ENCODE measurements around the gene BFSP1.

Gene BFSP1

DNA sequence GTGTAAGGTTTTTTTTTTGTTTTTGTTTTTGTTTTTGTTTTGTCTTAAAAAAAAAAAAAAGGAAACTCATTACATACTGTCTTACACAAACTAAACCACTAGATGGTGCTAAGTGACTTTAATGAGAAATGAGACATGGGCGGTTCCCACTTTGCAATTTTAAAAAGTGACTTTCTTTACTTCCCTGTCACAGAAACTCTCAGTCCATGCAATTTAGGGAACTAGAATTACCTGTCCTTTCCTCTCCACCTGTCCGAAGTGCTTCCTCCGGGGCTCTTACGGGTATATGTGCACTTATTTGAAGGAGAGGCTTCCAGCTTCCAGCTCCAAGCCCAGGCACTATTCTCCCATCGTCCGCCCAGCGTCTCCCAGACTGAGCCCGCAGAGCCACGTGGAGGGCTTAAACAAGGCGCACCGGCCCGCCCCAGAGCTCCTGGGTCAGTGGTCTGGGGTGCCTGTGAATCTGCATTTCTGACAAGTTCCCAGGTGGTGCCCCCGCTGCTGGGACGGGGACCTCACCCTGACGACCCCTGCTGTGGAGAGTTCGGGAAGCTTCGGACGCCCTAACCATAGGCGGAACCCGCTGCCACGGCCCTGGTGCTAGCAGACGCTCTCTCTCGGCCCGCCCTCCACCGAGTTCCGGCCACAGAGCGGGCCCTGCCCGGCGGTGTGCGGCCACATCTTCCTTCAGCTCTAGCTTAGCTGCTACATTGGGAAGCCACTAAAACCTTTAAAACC is 26.1 kb downstream of the BFSP1 start:
- DNase-seq (ENCODE audit: low read depth): peak; percentile 71
- TF ChIP-seq, protein P1, sequence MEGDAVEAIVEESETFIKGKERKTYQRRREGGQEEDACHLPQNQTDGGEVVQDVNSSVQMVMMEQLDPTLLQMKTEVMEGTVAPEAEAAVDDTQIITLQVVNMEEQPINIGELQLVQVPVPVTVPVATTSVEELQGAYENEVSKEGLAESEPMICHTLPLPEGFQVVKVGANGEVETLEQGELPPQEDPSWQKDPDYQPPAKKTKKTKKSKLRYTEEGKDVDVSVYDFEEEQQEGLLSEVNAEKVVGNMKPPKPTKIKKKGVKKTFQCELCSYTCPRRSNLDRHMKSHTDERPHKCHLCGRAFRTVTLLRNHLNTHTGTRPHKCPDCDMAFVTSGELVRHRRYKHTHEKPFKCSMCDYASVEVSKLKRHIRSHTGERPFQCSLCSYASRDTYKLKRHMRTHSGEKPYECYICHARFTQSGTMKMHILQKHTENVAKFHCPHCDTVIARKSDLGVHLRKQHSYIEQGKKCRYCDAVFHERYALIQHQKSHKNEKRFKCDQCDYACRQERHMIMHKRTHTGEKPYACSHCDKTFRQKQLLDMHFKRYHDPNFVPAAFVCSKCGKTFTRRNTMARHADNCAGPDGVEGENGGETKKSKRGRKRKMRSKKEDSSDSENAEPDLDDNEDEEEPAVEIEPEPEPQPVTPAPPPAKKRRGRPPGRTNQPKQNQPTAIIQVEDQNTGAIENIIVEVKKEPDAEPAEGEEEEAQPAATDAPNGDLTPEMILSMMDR (IDR thresholded peaks at IDR 0.05; ENCODE audit: low read length, missing control alignments): peak; percentile 54
- H3K4me3 ChIP-seq (replicated peaks; ENCODE audit: low read depth, low read length): peak overlapping the region; percentile 47

DNA sequence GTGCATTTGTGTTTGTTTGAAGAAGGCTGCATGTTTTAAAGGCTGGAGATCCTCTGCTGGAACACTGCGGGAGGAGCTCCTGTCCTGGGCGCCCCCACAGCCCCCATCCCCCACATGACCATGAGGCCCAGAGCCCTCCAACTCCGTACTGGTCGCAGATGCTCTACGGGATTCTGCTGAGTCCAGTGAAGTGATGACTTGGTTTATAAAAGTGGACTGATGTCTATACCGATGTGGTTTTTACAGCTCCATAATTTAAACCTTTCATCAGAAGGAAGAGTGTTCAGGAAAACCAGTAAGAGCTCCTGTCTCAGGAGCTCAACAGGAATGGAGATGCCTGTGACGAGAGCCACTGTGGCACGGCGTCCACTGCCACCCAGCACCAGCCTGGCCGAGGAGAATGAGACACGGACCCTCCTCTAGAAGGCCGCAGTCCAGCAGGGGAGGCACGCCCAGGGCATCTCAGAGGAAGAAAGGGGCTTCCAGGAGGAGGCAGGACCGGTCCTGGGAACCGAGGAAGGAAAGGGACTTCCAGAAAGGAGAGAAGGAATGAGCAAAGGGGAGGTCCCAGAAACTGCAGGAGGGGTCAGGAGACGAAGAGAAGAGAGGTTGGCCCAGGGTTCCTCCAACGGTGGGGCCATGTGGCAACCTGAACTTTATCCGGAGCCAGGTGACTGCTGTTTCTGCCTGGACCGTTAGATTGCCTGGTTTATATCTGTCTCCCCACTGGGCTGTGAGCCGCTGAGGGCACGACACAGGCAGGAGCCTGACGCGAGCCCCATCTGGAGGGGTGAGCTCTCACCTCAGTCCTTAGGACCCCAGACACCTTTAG is 26.9 kb downstream of the BFSP1 start:
- H3K4me3 ChIP-seq (replicated peaks; ENCODE audit: low read depth, low read length): peak overlapping the region; percentile 47
- no peak for DNase-seq (ENCODE audit: low read depth)
- TF ChIP-seq, protein P1 (IDR thresholded peaks at IDR 0.05; ENCODE audit: low read length, missing control alignments): no peak

DNA sequence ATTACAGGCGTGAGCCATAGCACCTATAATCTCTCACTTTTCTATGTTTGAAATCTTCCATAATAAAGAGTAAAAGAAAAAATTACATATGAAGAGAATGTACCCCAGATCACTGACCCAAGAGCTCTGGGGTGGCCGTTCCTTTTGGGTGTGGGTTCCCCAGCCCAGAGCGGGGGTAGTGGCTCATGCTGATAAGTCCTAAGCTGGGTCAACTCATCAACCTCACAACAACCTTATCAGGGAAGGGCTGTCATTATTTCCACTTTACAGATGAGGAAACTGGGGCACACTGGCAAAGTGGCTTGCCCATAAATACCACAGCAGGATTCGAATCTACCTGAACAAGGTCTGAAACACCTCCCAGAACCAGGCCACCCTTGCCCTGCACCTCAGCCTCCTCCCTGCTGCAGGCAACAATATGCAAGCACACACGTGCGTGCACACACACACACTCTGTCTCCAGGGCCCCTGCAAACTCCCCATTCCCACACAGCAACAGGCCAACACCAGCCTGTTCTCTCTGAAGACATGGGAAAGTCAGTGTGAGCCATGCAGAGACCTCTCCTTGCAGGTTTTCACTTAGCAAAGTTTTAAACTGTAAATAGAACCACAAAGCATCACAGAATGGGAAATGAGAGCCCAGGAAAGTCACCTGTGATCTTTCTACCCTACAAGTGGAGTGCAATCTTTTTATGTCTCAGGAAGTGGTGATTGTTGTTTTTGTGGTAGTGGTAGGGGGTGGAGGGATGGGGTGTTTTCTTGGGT is 27.7 kb downstream of the BFSP1 start:
- no peak overlapping the region for H3K4me3 ChIP-seq (replicated peaks; ENCODE audit: low read depth, low read length)
- TF ChIP-seq, protein P1 (IDR thresholded peaks at IDR 0.05; ENCODE audit: low read length, missing control alignments): no peak
- DNase-seq (ENCODE audit: low read depth): no peak

DNA sequence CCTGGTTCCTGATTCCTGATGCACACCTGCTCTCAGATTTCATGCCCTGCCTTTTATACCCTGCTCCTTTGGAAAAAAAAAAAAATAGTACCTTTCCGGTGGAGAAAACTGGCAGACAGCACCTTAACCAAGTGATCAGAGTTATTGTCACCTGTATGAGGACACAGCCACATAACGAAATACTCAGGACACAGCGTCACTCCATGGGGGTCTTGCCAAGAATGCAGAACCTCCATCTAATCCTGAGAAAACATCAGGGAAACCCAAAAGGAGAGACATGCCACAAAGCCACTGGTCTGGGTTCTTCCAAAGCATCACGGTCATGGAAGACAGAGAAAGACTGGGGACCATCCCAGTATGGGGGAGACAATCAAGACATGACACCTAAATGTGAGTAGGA is 29.1 kb downstream of the BFSP1 start:
- no peak overlapping the region for H3K4me3 ChIP-seq (replicated peaks; ENCODE audit: low read depth, low read length)
- no peak for DNase-seq (ENCODE audit: low read depth)
- TF ChIP-seq, protein P1 (IDR thresholded peaks at IDR 0.05; ENCODE audit: low read length, missing control alignments): no peak

DNA sequence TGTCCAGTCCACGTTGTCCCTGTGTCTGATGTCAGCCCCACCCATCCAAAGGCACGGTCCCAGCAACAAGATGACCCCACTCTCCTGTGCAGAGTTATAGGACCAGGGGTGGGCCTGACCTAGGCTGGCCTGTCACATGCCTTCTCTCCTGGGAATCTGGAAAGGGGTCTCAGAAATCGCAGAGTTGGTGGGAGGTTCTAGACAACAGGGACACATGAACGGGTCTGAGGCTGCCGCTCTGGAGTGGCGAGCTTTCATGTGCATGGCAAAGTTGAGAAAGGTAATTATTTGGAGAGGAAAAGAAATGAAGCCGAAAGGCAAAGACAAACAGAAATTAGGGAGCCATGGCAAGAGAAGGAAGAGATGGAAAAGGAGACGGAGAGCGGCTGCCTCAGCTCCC is 29.5 kb downstream of the BFSP1 start:
- TF ChIP-seq, protein P1 (IDR thresholded peaks at IDR 0.05; ENCODE audit: low read length, missing control alignments): no peak

DNA sequence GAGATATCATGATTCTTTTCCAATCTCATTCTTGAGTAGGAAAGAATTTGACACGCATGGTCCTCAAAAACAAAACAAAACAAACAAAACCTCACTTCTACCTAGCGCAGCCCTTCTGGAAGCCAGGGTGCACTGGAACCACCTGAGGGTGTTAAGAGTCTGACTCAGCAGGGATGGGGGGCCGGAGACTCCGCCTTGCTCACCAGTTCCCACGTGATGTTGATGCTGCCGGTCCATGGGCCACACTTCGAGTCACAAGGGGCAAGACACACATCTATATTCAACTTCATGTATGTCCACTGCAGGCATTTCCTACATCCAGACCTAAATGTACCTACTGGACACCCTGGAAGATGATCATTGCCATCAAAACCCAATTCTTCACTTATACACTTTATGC is 30.4 kb downstream of the BFSP1 start:
- DNase-seq (ENCODE audit: low read depth): no peak
- TF ChIP-seq, protein P1 (IDR thresholded peaks at IDR 0.05; ENCODE audit: low read length, missing control alignments): no peak
- no peak overlapping the region for H3K4me3 ChIP-seq (replicated peaks; ENCODE audit: low read depth, low read length)

More for the DNA sequence above, 29.5 kb downstream of the BFSP1 start:
- no peak for DNase-seq (ENCODE audit: low read depth)
- H3K4me3 ChIP-seq (replicated peaks; ENCODE audit: low read depth, low read length): no peak overlapping the region

All from fibroblast of pulmonary artery (primary cell).